DOHH2 (cell line): Measurements from ENCODE around the gene LRRC27.
"Not testable (repeated sequence)": the region's sequence is repeated elsewhere in the genome, so short reads cannot be mapped to it uniquely, and the experiment has no call there.

ENCODE experiments used
- EZH2phosphoT487 ChIP-seq: fragments of 200-600 bp; sonication (generic); IDR thresholded peaks from 2 replicates; pipeline ENCODE4 v1.6.1; 2017; ENCODE audit warnings: borderline replicate concordance, mild to moderate bottlenecking, antibody characterized with exemption, low read length, moderate library complexity, mixed read lengths
- TF ChIP-seq, protein P1 (sequence below): fragments of 200-600 bp; sonication (generic); IDR thresholded peaks from one replicate; pipeline ENCODE4 v1.5.1; 2014; ENCODE audit warnings: antibody characterized with exemption, mild to moderate bottlenecking, low read depth, low read length; ENCODE audit not compliant: poor library complexity, severe bottlenecking

DNA sequence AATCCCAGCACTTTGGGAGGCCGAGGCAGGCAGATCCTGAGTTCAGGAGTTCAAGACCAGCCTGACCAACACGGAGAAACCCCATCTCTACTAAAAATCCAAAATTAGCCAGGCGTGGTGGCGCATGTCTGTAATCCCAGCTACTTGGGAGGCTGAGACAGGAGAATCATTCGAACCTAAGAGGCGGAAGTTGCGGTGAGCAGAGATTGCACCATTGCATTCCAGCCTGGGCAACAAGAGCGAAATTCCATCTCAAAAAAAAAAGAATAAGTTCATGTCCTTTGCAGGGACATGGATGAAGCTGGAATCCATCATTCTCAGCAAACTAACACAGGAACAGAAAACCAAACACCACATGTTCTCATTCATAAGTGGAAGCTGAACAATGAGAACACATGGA lies 17.1 kb upstream of the LRRC27 start:
- TF ChIP-seq, protein P1, sequence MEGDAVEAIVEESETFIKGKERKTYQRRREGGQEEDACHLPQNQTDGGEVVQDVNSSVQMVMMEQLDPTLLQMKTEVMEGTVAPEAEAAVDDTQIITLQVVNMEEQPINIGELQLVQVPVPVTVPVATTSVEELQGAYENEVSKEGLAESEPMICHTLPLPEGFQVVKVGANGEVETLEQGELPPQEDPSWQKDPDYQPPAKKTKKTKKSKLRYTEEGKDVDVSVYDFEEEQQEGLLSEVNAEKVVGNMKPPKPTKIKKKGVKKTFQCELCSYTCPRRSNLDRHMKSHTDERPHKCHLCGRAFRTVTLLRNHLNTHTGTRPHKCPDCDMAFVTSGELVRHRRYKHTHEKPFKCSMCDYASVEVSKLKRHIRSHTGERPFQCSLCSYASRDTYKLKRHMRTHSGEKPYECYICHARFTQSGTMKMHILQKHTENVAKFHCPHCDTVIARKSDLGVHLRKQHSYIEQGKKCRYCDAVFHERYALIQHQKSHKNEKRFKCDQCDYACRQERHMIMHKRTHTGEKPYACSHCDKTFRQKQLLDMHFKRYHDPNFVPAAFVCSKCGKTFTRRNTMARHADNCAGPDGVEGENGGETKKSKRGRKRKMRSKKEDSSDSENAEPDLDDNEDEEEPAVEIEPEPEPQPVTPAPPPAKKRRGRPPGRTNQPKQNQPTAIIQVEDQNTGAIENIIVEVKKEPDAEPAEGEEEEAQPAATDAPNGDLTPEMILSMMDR = not testable (repeated sequence)
- TF ChIP-seq EZH2phosphoT487 = not testable (repeated sequence)
